Chondrocyte (in vitro differentiated cells): ENCODE measurements around the gene RPSA. TPM values are rescaled to one million over a fixed set of nuclear protein-coding genes. Genes with fewer than 3 reads are reported as not detected.

ENCODE experiments used
- DNase-seq: peaks from one replicate; pipeline ENCODE4 v3.0.0; 2021; ENCODE audit warnings: mixed read lengths, low spot score
- H3K27ac Mint-ChIP-seq: one replicate; pipeline ENCODE4 v1.8.0; 2021; ENCODE audit warnings: mild to moderate bottlenecking, moderate library complexity, mixed read lengths; ENCODE audit not compliant: unreplicated experiment
- H3K27me3 Mint-ChIP-seq: 2 replicates; pipeline ENCODE4 v1.8.0; 2021; ENCODE audit warnings: low read depth, mixed read lengths
- H3K36me3 Mint-ChIP-seq: 2 replicates; pipeline ENCODE4 v1.8.0; 2021; ENCODE audit warnings: low read depth, mixed read lengths
- H3K4me1 Mint-ChIP-seq: 2 replicates; pipeline ENCODE4 v1.8.0; 2021; ENCODE audit warnings: low read depth, mild to moderate bottlenecking, mixed read lengths
- H3K4me3 Mint-ChIP-seq: one replicate; pipeline ENCODE4 v1.8.0; 2021; ENCODE audit warnings: mild to moderate bottlenecking, moderate library complexity, mixed read lengths; ENCODE audit not compliant: unreplicated experiment
- H3K9me3 Mint-ChIP-seq: 2 replicates; pipeline ENCODE4 v1.8.0; 2021; ENCODE audit warnings: low read depth, mixed read lengths
- total RNA-seq: library from RNA; stranded (reverse); gene quantifications from 3 replicates; pipeline ENCODE4 v1.2.1, GENCODE V29; 2021
- TF ChIP-seq, protein P1 (sequence below): fragments of 200-600 bp; sonication (generic); IDR thresholded peaks from 2 replicates; pipeline ENCODE4 v1.5.0; 2021; ENCODE audit warnings: antibody characterized with exemption, mild to moderate bottlenecking, moderate library complexity

The RPSA gene
- total RNA-seq, 1 donor from 2014 or later: 723 TPM

- H3K36me3 Mint-ChIP-seq: no peaks in the 10 kb centered on the region
- H3K4me3 Mint-ChIP-seq: no peak overlapping the region
- H3K9me3 Mint-ChIP-seq: no peaks in the 10 kb centered on the region
- TF ChIP-seq, protein P1, sequence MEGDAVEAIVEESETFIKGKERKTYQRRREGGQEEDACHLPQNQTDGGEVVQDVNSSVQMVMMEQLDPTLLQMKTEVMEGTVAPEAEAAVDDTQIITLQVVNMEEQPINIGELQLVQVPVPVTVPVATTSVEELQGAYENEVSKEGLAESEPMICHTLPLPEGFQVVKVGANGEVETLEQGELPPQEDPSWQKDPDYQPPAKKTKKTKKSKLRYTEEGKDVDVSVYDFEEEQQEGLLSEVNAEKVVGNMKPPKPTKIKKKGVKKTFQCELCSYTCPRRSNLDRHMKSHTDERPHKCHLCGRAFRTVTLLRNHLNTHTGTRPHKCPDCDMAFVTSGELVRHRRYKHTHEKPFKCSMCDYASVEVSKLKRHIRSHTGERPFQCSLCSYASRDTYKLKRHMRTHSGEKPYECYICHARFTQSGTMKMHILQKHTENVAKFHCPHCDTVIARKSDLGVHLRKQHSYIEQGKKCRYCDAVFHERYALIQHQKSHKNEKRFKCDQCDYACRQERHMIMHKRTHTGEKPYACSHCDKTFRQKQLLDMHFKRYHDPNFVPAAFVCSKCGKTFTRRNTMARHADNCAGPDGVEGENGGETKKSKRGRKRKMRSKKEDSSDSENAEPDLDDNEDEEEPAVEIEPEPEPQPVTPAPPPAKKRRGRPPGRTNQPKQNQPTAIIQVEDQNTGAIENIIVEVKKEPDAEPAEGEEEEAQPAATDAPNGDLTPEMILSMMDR: no peak
- DNase-seq: no peak
- peaks cover 6% of the 10 kb centered on the region for H3K4me1 Mint-ChIP-seq
- H3K27ac Mint-ChIP-seq: no peak overlapping the region
- no peaks in the 10 kb centered on the region for H3K27me3 Mint-ChIP-seq
Observed at GRCh38 chr3:39428745-39429201, 22.3 kb downstream of the RPSA start.

GRCh38 chr3:39429466-39429865, 22.9 kb downstream of the RPSA start:
- Mint-ChIP-seq H3K36me3 (no peaks in the 10 kb centered on the region), H3K27ac (no peak overlapping the region), H3K9me3 (no peaks in the 10 kb centered on the region), H3K4me3 (no peak overlapping the region), H3K4me1 (peaks cover 8% of the 10 kb centered on the region), H3K27me3 (no peaks in the 10 kb centered on the region)
- TF ChIP-seq, protein P1: no peak
- DNase-seq: no peak

GRCh38 chr3:39432342-39432741, 25.8 kb downstream of the RPSA start:
- DNase-seq: no peak
- Mint-ChIP-seq H3K4me3 (no peak overlapping the region), H3K9me3 (no peaks in the 10 kb centered on the region), H3K27ac (no peak overlapping the region), H3K4me1 (peaks cover 8% of the 10 kb centered on the region), H3K36me3 (no peaks in the 10 kb centered on the region), H3K27me3 (no peaks in the 10 kb centered on the region)
- TF ChIP-seq, protein P1: no peak

GRCh38 chr3:39433642-39434041, 27.1 kb downstream of the RPSA start:
- no peaks in the 10 kb centered on the region for H3K9me3 Mint-ChIP-seq
- H3K36me3 Mint-ChIP-seq: no peaks in the 10 kb centered on the region
- peak overlapping the region; percentile 41 for H3K27ac Mint-ChIP-seq
- TF ChIP-seq, protein P1: no peak
- H3K27me3 Mint-ChIP-seq: no peaks in the 10 kb centered on the region
- peaks cover 8% of the 10 kb centered on the region for H3K4me1 Mint-ChIP-seq
- no peak for DNase-seq
- no peak overlapping the region for H3K4me3 Mint-ChIP-seq

DNA sequence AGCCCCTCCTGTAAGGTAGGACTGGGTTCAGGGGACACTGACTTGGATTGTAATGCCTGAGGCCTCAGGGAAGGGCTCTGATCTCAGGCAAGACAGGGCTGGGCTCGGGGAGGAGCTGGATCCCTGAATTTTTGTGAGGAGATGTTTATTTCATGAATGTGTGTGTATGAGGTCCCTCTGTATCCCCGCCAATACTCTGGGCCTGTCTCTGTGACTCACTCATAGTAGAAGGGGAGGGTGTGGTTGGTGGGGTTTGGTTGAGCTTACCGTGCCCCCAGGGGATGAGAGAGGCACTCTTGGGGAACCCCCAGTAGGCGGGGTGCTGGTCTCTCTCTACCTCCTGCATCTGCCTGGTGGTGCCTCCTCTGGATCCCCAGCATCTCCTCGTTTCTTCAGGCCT, 28.1 kb downstream of the RPSA start:
- Mint-ChIP-seq H3K4me3 (no peak overlapping the region), H3K27me3 (no peaks in the 10 kb centered on the region), H3K4me1 (peaks cover 8% of the 10 kb centered on the region), H3K9me3 (no peaks in the 10 kb centered on the region), H3K36me3 (no peaks in the 10 kb centered on the region), H3K27ac (no peak overlapping the region)
- no peak for DNase-seq
- TF ChIP-seq, protein P1: no peak
